Measurements from ENCODE around the gene G6PC2. TPM values are rescaled to one million over a fixed set of nuclear protein-coding genes. Genes with fewer than 3 reads are reported as not detected.

The G6PC2 gene
- total and polyA plus RNA-seq, 2 of the 8 experiments (the other 6 are each of a cell fraction or from before 2014, with no cell fraction given) = not detected

DNA sequence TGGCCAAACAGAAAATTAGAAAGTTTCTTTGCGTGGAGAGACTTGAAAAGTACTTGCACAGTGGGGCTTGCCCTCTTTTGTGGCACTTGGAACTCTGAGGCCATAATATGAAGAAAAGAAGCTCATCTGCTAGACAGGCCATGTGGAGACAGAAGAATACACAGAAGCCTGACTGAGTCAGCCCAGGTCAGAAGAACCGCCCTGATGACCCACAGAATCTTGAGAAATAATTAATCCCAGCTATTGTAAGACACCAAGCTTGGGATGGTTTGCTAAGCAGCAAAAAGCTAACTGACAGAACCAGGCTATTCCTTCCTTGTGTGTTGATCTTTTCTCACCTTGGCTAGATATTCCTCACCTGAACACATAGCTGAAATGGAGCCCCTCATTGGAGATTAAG lies 33.7 kb downstream of the G6PC2 start (continued):
- no peak for TF ChIP-seq SUZ12 (IDR thresholded peaks at IDR 0.05; ENCODE audit: low read length)
- TF ChIP-seq CHD1 (IDR thresholded peaks at IDR 0.05; ENCODE audit: low read depth, low read length) = no peak
- no peak for TF ChIP-seq BCL11A (IDR thresholded peaks at IDR 0.05; ENCODE audit: low read depth in 2 of 2, low read length in 2 of 2)
- no peak for TF ChIP-seq GABPA (IDR thresholded peaks at IDR 0.05; ENCODE audit: borderline replicate concordance, insufficient read depth, low read length)
- no peak for TF ChIP-seq TAF7 (optimal IDR thresholded peaks at IDR 0.05; ENCODE audit: borderline replicate concordance, low read depth, low read length)
- TF ChIP-seq GTF2F1 (IDR thresholded peaks at IDR 0.05; ENCODE audit: borderline replicate concordance, low read depth, low read length) = no peak
